HL-60 (cell line): ENCODE measurements around the gene GPR39.

ENCODE experiments used
- CTCF ChIP-seq: IDR thresholded peaks from one replicate; pipeline ENCODE4 v1.5.1; 2011; ENCODE audit warnings: low read length, control low read depth, inconsistent platforms; ENCODE audit not compliant: insufficient read depth
- POLR2AphosphoS5 ChIP-seq: IDR thresholded peaks from 2 replicates; pipeline ENCODE4 v1.6.1; 2012; ENCODE audit warnings: low read depth

DNA sequence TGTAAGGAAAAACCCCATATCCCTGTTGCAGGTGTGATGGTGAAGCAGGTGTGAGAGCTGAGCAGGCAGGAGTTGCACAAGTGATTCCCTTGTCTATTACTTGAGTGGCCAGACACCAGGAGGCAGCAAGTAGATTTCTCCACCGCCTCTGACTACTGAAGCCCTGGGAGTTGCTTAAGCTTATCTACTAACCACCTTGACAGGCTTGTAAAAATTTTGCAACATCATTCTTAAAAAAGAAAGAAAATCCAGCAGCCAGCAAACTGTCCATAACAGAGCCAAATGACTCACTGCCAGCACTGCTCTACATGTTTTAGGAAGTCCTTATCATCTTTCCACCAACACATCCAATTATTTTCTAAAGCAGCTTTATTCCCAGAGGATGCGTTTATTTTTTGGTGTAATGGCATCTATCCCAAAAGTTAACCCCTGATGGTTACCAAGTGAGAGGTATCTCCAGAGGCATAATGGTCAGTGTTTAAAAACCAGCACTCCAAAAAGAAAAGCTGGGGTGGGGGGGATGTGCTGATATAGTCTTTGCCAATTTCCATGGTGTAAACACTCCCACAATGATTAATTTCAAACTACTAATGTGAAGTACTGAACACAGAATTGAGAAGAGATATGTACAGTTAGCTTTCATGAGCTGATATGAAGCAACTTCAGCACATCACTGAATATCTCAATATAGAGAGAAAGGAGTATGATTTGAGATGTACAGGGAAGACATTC, 16.3 kb upstream of the GPR39 start:
- TF ChIP-seq CTCF (no peak), POLR2AphosphoS5 (peak; percentile 37; the same call in 1 of the 2 replicates)
